Body of pancreas (tissue), 4 donors: Measurements from ENCODE around the gene GRIA4.

Experiments used
- POLR2A ChIP-seq, 3 donors: fragments of 450-650 bp; IDR thresholded peaks; one replicate each; pipeline ENCODE4 v1.6.1; 2016; ENCODE audit warnings: antibody characterized with exemption in 3 of 3, mild to moderate bottlenecking in 2 of 3
- TF ChIP-seq, protein P1 (sequence below), 7 experiments: fragments of 450-650 bp in 4 of 7; fragments of 200-600 bp in 3 of 7; sonication (generic) in 3 of 7; IDR thresholded peaks; one replicate each; pipeline ENCODE4 v1.5.1; 2016 to 2019; ENCODE audit warnings: antibody characterized with exemption in 7 of 7

DNA sequence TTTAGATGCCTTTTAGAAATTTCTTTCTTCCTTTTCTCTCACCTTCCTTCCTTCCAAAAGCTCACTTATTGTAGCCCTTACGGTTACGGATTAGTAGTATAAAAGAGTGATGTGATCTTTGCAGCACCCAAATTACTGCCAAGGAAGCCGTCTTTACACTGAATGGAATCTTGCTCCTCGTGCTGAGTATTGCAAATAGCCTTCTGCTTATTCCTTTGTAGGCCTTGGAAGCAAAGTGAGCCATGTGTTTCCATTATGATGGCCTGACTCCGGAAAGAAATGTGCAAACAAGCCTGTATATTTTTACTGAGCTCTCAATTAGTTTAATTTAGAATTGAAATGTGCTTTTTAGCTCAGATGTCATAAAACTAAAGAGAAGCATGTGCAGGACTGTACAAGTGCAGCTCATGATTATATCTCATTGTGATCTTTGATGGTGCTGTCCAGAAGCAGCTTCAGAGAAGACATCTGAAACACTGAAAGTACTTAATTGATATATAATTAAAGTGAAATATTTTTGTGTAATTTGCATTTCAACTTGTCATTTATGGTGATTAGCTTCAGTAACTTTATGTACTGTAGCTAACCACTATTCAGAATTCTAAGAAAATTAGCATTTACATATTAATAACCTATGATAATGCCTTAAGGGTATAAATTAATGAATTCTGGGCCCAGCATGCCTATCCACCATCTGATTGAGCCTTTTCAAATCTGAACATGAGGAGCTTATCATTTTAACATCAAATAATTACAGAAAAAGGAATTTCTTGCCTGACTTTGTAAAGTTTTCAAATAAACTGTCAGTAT lies 129.3 kb downstream of the GRIA4 start:
- TF ChIP-seq, protein P1, sequence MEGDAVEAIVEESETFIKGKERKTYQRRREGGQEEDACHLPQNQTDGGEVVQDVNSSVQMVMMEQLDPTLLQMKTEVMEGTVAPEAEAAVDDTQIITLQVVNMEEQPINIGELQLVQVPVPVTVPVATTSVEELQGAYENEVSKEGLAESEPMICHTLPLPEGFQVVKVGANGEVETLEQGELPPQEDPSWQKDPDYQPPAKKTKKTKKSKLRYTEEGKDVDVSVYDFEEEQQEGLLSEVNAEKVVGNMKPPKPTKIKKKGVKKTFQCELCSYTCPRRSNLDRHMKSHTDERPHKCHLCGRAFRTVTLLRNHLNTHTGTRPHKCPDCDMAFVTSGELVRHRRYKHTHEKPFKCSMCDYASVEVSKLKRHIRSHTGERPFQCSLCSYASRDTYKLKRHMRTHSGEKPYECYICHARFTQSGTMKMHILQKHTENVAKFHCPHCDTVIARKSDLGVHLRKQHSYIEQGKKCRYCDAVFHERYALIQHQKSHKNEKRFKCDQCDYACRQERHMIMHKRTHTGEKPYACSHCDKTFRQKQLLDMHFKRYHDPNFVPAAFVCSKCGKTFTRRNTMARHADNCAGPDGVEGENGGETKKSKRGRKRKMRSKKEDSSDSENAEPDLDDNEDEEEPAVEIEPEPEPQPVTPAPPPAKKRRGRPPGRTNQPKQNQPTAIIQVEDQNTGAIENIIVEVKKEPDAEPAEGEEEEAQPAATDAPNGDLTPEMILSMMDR (IDR thresholded peaks at IDR 0.05) = no peak
- no peak for TF ChIP-seq POLR2A (IDR thresholded peaks at IDR 0.05)
